ENCODE results near the gene CRBN. TPM values are rescaled to one million over a fixed set of nuclear protein-coding genes. Genes with fewer than 3 reads are reported as not detected.

Gene CRBN
- total RNA-seq, 3 donors from 2014 or later: 111 to 197 (median 143) TPM

- TF ChIP-seq POLR2AphosphoS5 (IDR thresholded peaks at IDR 0.05) (no peak), POLR2A (IDR thresholded peaks at IDR 0.05) (no peak), CTCF (IDR thresholded peaks at IDR 0.05) (no peak)
- peak overlapping the region; percentile 10 to 71 for H3K27ac ChIP-seq
- no peaks in the 10 kb centered on the region for H3K27me3 ChIP-seq
- H3K9me3 ChIP-seq: no peaks in the 10 kb centered on the region
- H3K36me3 ChIP-seq: peaks cover 9% of the 10 kb centered on the region
- no peak for DNase-seq (ENCODE audit: low spot score in 2 of 2)
- peak overlapping the region in 1 of 3 donors; percentile 4 for H3K4me3 ChIP-seq
- peaks cover 0 to 9% of the 10 kb centered on the region in 2 donors for H3K4me1 ChIP-seq
- intact Hi-C loops (cut with DNase I; ENCODE audit: low total_unique reads): no loop called here
These were observed 6.9 kb downstream of the CRBN start for GRCh38 chr3:3172627-3173026.

- TF ChIP-seq POLR2A (IDR thresholded peaks at IDR 0.05) (no peak), POLR2AphosphoS5 (IDR thresholded peaks at IDR 0.05) (no peak), CTCF (IDR thresholded peaks at IDR 0.05) (no peak)
- Histone ChIP-seq H3K4me3 (no peak overlapping the region), H3K27me3 (no peaks in the 10 kb centered on the region), H3K4me1 (no peaks in the 10 kb centered on the region), H3K9me3 (no peaks in the 10 kb centered on the region), H3K27ac (no peak overlapping the region), H3K36me3 (peaks cover 20% of the 10 kb centered on the region)
- DNase-seq (ENCODE audit: low spot score in 2 of 2): no peak
- intact Hi-C loops (cut with DNase I; ENCODE audit: low total_unique reads): no loop called here
These were observed 8.5 kb downstream of the CRBN start for GRCh38 chr3:3170998-3171397.

- peaks cover 13% of the 10 kb centered on the region for H3K36me3 ChIP-seq
- no peak for TF ChIP-seq POLR2A (IDR thresholded peaks at IDR 0.05)
- TF ChIP-seq POLR2AphosphoS5 (IDR thresholded peaks at IDR 0.05): no peak
- TF ChIP-seq CTCF (IDR thresholded peaks at IDR 0.05): no peak
- DNase-seq (ENCODE audit: low spot score in 2 of 2): no peak
- no peaks in the 10 kb centered on the region for H3K27me3 ChIP-seq
- no peaks in the 10 kb centered on the region for H3K9me3 ChIP-seq
- no peaks in the 10 kb centered on the region for H3K4me1 ChIP-seq
- H3K27ac ChIP-seq: no peak overlapping the region
- H3K4me3 ChIP-seq: no peak overlapping the region
- intact Hi-C loops (cut with DNase I; ENCODE audit: low total_unique reads): loop anchor here (5.0 kb wide), 1 partner anchor 1302 kb away; the partner anchor contains the start of gene SUMF1
These were observed 13.8 kb downstream of the CRBN start for GRCh38 chr3:3165650-3166049.

- DNase-seq (ENCODE audit: low spot score in 2 of 2): no peak
- TF ChIP-seq POLR2AphosphoS5 (IDR thresholded peaks at IDR 0.05) (no peak), POLR2A (IDR thresholded peaks at IDR 0.05) (no peak), CTCF (IDR thresholded peaks at IDR 0.05) (no peak)
- Histone ChIP-seq H3K36me3 (peaks cover 13% of the 10 kb centered on the region), H3K27ac (no peak overlapping the region), H3K4me1 (no peaks in the 10 kb centered on the region), H3K9me3 (no peaks in the 10 kb centered on the region), H3K27me3 (no peaks in the 10 kb centered on the region), H3K4me3 (no peak overlapping the region)
- intact Hi-C loops (cut with DNase I; ENCODE audit: low total_unique reads): loop anchor here (5.0 kb wide), 1 partner anchor 1302 kb away; the partner anchor contains the start of gene SUMF1
These were observed 14.2 kb downstream of the CRBN start for GRCh38 chr3:3165241-3165640.

GRCh38 chr3:3160826-3161225, 18.7 kb downstream of the CRBN start:
- H3K4me3 ChIP-seq: no peak overlapping the region
- no peaks in the 10 kb centered on the region for H3K4me1 ChIP-seq
- H3K27ac ChIP-seq: no peak overlapping the region

More at GRCh38 chr3:3160826-3161225, 18.7 kb downstream of the CRBN start:
- Histone ChIP-seq H3K27me3 (no peaks in the 10 kb centered on the region), H3K9me3 (no peaks in the 10 kb centered on the region), H3K36me3 (no peaks in the 10 kb centered on the region)
- TF ChIP-seq POLR2A (IDR thresholded peaks at IDR 0.05) (no peak), POLR2AphosphoS5 (IDR thresholded peaks at IDR 0.05) (no peak), CTCF (IDR thresholded peaks at IDR 0.05) (no peak)
- no peak for DNase-seq (ENCODE audit: low spot score in 2 of 2)
- intact Hi-C loops (cut with DNase I; ENCODE audit: low total_unique reads): no loop called here

Data from breast epithelium (tissue), 4 donors.